ENCODE data around the gene ATAD3C.
"Not testable (repeated sequence)": the region's sequence is repeated elsewhere in the genome, so short reads cannot be mapped to it uniquely, and the experiment has no call there.

ATAD3C gene

DNA sequence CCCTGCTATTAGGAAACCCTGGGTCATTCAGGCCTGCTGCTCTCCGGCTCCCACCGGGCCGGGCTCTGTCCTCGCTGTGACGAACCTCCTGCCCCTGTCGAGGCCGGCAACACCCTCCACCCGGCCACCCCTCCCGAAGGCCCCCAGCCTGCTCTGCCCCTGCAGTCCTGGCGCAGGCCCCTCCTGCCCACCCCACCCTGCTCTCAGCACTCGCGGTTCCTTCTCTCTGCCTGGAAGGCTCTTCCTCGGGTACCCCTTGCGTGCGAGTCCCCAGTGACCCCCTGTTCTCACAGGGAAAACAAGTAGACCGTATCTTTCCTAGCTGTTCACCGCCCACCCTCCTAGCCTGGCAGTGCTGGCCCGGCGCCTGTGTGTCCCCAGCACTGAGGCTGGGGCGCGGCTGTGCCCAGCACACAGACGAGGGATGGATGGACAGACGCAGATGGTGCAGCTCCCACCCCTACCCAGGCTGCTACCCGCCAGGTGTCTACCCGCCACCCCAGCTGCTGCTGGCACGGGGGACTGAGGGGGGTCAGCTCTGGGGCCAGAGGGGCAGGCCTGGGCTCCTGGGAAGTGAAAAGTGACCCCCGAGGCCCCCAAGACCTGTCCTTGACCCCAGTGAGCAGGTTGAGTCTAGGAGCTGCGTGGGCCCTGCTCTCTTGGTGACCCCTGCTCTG lies 17.1 kb upstream of the ATAD3C start:
- no peak for DNase-seq

DNA sequence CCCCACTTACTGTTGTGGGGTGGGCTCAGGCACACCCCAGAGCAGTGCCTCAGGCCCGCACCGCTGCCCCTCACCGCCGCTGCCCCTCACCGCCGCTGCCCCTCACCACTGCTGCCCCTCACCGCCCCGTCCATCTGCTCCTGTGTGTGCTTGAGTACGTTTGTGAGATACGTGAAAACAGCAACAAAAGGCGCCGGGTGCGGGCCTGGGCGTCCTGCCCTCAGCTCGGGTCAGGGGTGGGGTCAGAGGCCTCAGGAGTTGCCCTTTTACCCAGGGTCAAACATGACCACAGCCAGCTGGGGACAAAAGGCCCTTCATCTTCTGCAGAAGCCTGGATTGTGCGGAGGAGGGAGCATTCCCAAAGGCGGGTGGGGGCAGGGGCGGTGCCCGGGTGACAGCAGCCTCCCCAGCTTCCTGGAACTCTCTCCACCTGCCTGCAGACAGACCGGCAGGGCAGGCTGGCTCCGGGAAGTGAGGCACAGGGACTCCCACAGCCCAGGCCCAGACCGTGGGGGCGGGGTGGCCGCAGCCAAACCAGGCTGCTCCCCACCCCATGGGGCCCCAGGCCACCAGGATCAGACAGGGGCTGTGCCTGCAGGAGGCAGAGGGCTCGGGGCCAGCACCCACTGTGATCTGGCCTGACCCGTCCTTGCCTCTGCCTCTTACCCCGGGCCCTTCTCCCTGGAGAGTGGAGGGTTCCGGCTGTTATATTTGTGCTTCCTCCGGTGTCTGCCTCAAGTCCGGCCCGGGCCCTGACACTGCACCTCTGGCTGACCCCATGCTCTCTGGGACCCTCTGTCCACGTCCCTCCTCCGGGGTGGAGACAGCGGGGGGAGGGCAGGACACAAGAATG lies 16.3 kb upstream of the ATAD3C start:
- DNase-seq: no peak

DNA sequence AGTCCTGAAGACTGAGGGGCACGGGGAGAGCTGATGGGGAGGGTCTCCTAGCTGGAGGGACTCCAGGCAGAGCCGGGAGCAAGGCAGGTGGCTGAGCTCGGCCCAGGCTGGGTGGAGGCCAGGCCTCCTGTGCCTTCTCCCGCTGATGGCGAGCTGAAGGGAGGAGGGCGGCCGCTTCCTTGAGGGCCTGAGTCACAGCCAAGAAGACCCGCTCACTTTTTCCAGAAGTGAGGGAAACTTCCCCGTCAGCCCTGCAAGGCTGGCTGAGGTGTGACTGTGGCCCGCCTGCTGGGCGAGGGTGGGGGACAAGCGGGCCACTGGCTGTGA lies 15.7 kb upstream of the ATAD3C start:
- no peak for DNase-seq

DNA sequence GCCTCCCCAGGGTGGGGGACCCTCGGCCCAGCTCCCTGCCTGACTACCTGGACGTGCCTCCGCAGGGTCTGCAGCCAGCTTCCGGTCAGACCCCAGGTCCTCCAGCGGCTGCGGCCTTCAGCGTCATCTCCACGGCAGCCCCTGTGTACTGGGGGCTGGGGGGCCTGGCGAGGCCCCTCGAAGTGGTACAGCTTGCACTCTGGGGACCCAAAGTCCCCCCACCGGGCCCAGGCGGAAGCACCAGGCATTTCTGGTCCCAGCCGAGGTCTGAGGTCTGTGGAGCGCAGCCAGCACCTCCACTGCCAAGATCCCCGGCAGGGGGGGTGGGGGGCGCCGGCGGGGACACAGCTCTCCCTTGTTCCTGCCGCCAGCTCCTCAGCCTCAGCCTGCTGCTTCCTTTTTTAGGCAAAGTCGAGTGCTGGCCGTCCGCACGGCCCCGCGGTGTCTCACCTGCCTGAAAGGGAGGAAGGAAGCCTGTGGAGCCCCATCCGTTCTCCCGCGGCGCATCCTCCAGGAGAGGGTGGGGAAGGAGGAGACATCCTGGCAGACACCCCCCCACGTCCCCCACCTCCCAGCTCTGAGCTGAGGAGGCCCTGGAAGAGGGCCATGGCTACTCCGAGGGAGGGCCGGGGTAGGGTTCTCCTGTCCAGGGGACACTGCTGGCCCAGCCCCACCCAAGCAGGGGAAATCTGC lies 15.2 kb upstream of the ATAD3C start:
- peak in 1 of 6 experiments; percentile 17 for DNase-seq

DNA sequence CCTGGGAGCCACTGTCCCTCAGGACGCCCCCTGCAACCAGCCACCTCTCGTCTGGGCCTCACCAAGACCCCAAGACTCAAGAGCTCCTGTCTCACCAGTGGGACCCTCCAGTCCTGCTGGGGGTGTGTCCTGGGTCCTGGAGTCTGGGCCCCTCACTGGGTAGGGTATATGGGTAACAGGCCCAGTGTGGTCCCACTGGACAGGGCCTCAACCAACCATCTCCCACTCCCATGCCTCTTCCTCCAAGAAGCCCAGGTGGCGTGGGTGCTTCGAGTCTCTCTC lies 14.7 kb upstream of the ATAD3C start:
- no peak for DNase-seq

DNA sequence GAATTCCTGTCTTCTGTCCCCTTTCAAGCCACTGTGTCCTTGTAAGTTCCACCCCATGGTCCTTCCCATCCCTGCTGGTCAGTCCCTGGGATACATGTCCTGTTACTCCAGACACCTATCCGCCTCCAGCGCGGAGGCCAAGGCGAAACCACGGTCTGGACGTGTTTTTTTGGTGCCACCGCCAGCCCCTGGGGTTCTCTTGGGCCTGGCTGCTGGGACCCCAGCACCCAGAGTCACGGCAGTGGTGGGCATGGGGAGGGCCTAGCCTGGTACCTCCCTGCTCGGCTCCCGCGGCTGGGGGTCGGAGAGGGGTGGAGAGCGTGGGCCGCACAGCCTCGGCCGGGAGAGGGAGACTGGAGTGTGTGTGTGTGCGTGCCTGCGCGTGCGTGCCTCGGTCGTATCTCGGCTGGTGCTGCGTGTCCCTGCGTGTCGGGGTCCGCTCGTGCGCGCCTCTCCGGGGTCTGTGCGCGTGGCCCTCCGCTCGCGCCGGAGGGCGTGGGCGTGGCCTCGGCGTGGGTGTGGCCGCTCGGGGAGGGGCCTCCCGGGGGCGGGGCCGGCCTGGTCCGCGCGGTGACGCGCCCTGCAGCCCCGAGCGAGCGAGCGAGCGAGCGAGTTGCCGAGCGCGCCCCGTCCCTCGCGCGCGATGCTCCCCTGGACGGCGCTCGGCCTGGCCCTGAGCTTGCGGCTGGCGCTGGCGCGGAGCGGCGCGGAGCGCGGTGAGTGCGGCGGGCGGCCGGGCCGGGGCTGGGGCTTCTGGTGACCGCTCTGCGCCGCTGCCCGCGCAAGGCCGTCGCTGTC lies 14.2 kb upstream of the ATAD3C start, which contains the start of gene VWA1:
VWA1 (plus strand) TSS at position 585 of the 798 bp plus-strand sequence; CDS start at position 644, 59 bp downstream.
- DNase-seq: peak; percentile 21 to 51 (median 40)

DNA sequence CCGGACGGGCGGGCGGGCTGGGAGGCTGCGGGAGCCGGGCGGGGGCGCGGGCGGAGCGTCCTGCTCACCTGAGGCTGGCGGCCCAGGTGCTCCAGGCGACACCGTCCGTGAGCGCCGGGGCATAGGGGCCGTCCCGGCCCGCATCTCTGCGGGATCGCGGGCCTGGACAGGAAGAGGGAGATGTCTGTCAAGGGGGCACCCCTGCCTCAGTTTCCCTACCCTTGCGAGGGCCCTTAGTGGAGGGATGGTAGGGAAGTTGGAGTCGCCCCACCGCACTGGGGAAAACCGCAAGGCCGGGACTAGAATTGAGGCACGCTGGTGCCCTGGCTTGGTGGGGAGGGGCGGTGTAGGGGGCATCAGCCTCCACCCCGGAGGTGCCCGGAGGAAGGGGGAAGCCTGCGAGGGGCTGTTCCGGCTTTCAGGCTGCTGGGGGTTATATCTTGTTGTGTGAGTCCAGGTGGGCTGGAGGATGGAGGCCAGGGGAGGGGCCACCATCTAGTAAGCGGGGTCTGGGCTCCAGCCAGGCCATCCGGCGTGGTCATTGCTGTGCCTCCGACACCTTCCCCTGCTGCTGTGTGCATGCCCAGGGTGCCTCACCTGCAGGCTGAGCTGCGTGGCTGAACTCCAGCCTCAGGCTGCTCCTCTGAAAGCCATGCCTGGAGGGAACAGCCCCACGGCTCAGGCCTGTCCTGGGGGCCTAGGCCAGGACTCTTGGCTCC lies 13.4 kb upstream of the ATAD3C start:
- DNase-seq: no peak

DNA sequence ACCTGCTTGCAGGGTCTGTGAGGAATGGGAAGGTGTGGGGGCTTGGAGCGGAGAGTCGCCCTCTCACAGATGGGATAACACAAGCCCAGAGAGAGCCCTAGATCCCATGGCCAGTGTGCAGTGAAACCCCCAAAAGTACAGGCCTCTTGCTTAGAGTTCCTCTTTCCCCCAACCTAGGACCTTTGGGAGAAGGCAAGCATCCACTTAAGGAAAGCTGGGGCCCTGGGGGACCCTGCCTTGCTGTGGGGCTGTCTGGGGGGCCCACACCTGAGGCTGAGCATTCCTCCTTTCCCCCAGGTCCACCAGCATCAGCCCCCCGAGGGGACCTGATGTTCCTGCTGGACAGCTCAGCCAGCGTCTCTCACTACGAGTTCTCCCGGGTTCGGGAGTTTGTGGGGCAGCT lies 12.9 kb upstream of the ATAD3C start:
- DNase-seq: no peak

DNA sequence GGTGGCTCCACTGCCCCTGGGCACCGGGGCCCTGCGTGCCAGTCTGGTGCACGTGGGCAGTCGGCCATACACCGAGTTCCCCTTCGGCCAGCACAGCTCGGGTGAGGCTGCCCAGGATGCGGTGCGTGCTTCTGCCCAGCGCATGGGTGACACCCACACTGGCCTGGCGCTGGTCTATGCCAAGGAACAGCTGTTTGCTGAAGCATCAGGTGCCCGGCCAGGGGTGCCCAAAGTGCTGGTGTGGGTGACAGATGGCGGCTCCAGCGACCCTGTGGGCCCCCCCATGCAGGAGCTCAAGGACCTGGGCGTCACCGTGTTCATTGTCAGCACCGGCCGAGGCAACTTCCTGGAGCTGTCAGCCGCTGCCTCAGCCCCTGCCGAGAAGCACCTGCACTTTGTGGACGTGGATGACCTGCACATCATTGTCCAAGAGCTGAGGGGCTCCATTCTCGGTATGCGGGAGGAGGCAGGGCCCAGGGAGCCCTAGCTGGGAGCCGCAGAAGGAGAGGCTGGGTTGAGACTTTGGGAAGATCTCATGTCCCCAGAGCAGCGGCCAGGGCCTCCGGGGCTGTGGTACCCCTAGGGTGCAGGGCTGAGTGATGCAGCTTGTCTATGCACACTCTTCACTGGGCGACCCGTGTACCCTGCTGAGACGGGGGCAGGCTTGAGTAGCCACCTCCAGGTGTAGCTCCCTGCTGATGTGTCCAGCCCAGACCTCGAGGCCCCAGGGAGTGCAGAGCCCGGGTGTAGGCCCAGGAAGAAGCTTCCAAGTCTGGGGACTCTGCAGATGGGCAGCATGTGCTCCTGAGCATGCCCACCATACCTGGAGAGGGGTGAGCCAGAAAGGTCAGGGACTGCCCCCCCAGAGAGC lies 12.2 kb upstream of the ATAD3C start:
- DNase-seq: no peak

DNA sequence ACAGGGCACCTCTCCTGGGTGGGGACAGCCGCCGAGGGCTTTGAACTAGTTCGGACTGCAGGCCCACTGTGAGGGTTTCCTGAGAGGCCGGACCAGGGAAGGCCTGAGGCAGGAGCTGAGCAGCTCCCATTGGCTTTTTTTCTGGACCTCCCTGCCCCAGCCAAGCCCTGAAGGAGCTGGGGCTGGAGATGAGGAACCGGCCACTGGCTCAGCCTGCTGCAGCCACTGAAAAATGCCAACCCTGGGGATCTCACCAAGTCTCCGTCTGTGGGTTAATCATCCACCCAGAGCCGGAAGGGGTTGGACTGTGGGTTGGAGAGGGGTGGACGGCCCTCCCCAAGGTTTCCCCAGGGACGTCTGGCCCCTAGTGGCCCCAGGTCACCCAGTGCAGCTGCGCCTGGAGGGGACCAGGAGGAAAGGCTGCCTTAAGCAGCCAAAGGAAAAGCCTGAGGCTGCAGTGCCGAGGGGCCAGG lies 11.5 kb upstream of the ATAD3C start:
- DNase-seq: no peak

DNA sequence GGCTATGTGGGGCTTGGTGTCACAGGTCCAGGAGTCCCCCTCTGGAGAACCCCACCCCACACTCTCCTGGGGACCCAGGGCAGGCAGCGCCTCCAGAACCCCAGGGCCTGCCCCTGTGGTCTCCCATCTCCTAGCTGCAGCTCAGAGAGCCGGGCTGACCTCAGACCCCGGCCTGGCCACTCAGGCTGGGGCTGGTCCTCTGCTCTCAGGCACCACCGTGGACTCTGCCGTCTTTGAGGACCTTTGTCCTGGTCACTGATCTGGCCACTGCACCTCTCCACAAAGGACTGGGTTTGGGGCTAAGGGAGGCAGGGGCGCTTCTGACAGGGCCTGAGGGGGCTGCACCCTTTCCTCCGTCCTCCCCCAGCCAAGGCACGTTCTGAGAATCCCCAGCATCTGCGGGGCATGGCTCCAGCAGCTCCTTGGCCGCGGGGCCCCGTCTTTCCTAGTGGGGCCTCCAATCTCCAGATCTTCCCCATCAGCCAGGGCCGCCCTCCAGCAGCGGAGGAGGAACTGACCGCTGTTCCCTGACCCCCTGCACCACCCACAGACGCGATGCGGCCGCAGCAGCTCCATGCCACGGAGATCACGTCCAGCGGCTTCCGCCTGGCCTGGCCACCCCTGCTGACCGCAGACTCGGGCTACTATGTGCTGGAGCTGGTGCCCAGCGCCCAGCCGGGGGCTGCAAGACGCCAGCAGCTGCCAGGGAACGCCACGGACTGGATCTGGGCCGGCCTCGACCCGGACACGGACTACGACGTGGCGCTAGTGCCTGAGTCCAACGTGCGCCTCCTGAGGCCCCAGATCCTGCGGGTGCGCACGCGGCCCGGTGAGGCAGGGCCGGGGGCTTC lies 10.7 kb upstream of the ATAD3C start:
- no peak for DNase-seq

DNA sequence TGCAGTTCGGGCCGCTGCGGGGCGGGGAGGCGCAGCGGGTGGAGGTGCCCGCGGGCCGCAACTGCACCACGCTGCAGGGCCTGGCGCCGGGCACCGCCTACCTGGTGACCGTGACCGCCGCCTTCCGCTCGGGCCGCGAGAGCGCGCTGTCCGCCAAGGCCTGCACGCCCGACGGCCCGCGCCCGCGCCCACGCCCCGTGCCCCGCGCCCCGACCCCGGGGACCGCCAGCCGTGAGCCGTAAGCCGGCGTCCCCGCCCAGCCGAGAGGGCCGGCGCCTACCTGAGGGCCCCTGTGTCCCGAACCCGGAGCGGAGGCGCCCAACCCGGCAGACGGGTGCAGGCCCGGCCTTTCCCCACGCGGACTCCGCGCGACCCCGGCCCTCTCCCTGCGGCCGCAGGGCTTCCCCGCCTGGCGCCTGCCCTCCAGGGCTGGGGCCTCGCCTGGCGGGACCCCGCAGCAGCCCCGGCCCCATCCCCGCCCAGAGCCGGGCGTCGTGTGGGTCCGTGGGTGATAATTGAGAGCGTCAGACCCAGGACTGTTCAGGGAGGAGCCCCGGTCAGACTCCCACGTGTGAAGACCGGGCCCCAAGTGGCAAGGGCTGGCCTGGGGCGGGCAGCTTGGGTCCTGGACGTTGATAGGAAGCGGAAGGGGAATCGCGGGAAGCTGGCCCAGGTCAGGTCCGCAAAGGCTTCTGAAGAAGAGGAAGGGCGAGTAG lies 9.8 kb upstream of the ATAD3C start:
- DNase-seq: no peak

DNA sequence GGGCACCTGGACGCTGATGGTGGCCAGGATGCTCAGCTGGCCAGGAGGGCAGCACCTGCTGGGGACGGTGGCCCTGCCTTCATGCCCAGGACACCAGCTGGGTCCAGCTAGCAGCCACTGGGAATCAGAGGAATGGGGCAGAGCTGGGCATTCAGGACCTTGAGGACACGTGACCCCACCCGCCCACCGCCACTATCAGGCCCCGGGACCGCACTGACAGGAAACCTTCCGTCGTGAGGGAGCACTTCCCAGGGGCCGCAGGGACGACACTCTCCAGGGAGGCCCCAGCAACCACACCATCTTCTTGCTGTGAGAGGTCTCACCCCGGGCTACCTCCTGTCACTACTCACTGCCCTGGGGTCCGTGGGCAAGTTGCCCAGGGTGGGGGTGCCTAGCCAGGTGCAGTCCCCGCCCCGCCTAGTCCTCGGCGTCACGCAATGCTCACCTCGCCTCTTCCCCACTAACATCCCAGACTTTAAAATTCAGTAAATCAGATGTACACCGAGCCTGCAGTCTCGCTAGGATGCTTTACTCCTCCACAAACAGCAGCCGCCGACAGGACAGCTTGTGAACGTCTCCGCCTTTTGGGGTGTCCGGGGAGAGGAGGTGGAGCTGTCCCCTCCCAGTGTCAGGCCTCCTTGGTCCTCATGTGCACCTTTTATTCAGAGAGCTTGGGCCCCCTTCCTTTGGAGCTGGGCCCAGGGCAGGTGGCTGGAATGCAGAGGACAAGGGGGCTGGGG lies 9.1 kb upstream of the ATAD3C start:
- no peak for DNase-seq

DNA sequence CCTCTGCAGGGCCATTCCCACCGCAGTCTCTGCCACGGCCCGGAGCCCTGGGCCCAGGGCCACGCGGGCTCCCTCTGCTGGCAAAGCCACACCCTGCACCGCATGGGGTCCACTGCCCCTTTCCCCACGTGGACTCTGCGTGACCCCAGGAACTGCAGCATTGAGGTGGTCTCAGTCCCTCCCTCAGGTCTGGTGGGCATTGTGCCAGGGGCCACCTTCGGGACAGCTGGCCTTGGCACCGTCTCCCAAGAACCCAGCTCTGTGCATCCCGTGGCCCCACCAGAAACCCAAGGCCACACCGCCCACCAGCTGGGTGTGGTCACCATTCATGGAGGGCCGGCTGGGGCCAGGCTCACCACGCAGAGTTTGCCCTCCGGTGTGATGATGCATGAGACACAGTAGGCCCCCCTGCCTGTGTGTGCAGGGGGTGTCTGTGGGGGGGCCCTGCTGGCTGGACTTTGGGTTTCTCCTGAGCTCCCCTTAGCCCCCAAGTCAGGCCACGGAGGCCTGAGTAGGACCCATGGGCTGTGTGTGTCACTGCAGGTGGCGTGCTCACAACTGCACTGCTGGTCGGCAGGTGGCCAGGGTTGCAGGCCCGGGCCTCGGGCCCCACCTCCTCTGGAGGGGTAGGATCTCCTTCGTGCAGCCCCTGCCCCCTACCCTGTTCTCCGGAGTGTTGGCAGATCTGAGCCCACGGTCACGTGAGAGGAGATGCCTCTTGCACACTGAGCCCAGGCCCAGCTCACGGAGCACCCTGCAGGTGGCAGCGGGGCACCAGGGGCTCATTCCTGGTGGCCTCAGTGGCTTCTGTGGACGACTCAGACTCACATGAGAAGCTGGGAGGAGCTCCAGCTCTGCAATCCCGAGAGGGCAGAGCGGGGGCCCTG lies 8.2 kb upstream of the ATAD3C start:
- peak in 5 of 6 experiments; percentile 31 to 59 (median 37) for DNase-seq

DNA sequence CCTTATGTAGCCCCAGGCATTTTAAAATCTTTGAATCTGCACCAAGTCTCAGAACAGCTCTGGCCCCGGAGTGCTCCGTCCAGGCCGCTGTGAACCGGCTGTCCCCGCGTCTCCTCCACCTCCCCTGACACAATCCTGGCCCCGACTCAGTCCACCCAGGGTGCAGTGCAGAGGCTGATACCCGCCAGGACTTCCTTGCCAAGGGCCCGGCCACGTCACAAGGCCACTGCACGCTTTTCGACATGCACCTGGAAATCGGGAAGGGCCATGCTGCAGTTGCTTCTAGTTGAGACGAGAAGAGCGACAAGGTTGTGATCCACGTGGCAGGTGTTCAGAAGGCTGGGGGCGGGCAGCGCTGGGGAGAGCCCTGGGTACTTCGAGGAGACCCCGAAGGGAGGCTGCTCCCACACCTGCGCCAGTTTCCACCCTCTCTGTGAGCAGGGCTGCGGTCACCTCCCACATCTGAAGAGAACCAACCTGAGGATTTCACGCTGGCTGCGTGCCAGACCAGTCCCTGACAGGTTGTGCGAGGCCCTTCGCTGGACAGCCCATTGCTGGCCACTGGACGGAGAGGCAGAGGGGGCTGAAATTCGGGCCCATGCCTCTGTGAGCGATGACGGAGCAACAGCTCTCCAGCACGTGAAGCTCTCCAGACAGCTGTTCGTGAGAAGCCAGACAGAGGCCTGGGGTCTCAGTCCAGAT lies 7.3 kb upstream of the ATAD3C start:
- no peak for DNase-seq

DNA sequence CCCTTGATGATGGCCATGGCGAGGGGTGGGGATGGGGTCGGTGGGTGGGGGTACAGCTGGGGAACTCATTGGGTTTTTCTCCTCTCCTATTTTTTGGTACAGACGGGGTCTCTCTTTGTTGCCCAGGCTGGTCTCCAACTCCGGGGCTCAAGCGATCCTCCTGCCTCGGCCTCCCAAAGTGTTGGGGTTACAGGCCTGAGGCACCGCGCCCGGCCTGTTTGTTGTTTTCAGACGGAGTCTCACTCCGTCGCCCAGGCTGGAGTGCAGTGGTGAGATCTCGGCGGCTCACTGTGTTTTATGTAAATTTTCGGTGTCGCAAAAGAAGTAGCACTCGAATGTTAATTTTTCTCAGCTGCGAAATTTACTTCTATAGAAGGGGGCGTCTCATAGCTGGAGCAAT lies 2.9 kb upstream of the ATAD3C start:
- DNase-seq: not testable (repeated sequence)

DNA sequence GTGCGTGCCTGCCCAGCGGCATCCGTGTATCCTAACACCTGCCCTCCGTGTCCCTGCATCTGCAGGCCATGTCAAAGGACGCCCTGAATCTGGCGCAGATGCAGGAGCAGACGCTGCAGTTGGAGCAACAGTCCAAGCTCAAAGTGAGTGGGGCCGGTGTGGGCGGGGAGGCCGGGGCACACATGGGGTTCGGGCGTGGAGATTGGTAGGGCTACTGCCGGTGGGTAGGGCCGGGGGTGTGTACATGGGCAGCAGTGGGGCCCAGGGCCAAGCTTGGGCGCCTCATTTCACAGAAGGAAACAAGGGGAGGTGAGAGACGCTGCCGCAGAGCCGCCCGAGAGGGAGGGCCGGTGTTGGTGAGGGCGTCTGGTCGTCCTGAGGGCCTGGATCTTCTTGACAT lies 1.1 kb downstream of the ATAD3C start:
- DNase-seq: not testable (repeated sequence)

Data from stimulated activated naive CD4-positive, alpha-beta T cell (primary cell).